K562 (cell line): ENCODE results near the gene ADM5. TPM values are rescaled to one million over a fixed set of nuclear protein-coding genes. Genes with fewer than 3 reads are reported as not detected.

Source experiments
- ARHGAP35 ChIP-seq: fragments of 450-650 bp; IDR thresholded peaks from 2 replicates; pipeline ENCODE4 v1.6.1; 2018; ENCODE audit not compliant: partially characterized antibody
- ARID1B ChIP-seq: fragments of 450-650 bp; IDR thresholded peaks from 2 replicates; pipeline ENCODE4 v1.6.1; 2016; ENCODE audit warnings: antibody characterized with exemption, mild to moderate bottlenecking, inconsistent platforms
- ASH1L ChIP-seq: fragments of 450-650 bp; IDR thresholded peaks from 2 replicates; pipeline ENCODE4 v1.6.1; 2018; ENCODE audit warnings: borderline replicate concordance, mild to moderate bottlenecking, low read depth; ENCODE audit not compliant: partially characterized antibody
- CHD4 ChIP-seq: fragments of 200-600 bp; sonication (generic); IDR thresholded peaks from 3 replicates; pipeline ENCODE4 v1.6.1; 2012; ENCODE audit warnings: low read depth, mild to moderate bottlenecking, mixed read lengths, low read length, inconsistent platforms; ENCODE audit not compliant: insufficient read depth, insufficient replicate concordance, poor library complexity, severe bottlenecking
- CREB3L1 ChIP-seq: fragments of 450-650 bp; IDR thresholded peaks from 2 replicates; pipeline ENCODE4 v1.6.1; 2014; ENCODE audit warnings: low read depth, mild to moderate bottlenecking, moderate library complexity, borderline replicate concordance
- CTCF ChIP-seq, 3 experiments: IDR thresholded peaks in 2 of 3; conservative IDR thresholded peaks in 1 of 3; 2 replicates each; pipeline ENCODE4 v1.5.1; 2011 to 2012; ENCODE audit warnings: low read length in 3 of 3, mild to moderate bottlenecking in 3 of 3, control low read depth in 2 of 3, improper control_type of control experiment in 1 of 3, inconsistent platforms in 1 of 3, low read depth in 1 of 3, mixed read lengths in 1 of 3, moderate library complexity in 1 of 3; ENCODE audit not compliant: insufficient read depth in 2 of 3
- E2F1 ChIP-seq: sonication (generic); formaldehyde crosslinking; IDR thresholded peaks from 2 replicates; pipeline ENCODE4 v1.8.1; 2023; ENCODE audit warnings: mild to moderate bottlenecking, missing genetic modification reagents, moderate library complexity
- ETV1 ChIP-seq: fragments of 450-650 bp; conservative IDR thresholded peaks from 2 replicates; pipeline ENCODE4 v1.6.1; 2016; ENCODE audit warnings: missing genetic modification characterization, control low read depth, low read depth, missing compliant biosample characterization
- HES1 ChIP-seq: fragments of 450-650 bp; IDR thresholded peaks from 2 replicates; pipeline ENCODE4 v1.6.1; 2016; ENCODE audit warnings: low read depth, mild to moderate bottlenecking, moderate library complexity
- HMGXB4 ChIP-seq: sonication (generic); formaldehyde crosslinking; IDR thresholded peaks from 2 replicates; pipeline ENCODE4 v1.8.1; 2023; ENCODE audit warnings: mild to moderate bottlenecking, missing genetic modification reagents
- MAX ChIP-seq: sonication (generic); formaldehyde crosslinking; IDR thresholded peaks from 2 replicates; pipeline ENCODE4 v1.9.0; 2022; ENCODE audit warnings: mild to moderate bottlenecking, missing genetic modification reagents
- PCBP2 ChIP-seq: fragments of 200-400 bp; formaldehyde crosslinking; IDR thresholded peaks from 2 replicates; pipeline ENCODE4 v1.6.1; 2018; ENCODE audit warnings: low read length, low read depth, mild to moderate bottlenecking, moderate library complexity; ENCODE audit not compliant: poor library complexity, severe bottlenecking
- PTRF ChIP-seq: fragments of 450-650 bp; IDR thresholded peaks from 2 replicates; pipeline ENCODE4 v1.6.1; 2016; ENCODE audit warnings: mild to moderate bottlenecking, missing genetic modification characterization, missing compliant biosample characterization
- SMARCA5 ChIP-seq: fragments of 450-650 bp; IDR thresholded peaks from 2 replicates; pipeline ENCODE4 v1.6.1; 2016
- THRA ChIP-seq: fragments of 450-650 bp; IDR thresholded peaks from 2 replicates; pipeline ENCODE4 v1.6.1; 2017; ENCODE audit warnings: mild to moderate bottlenecking, moderate library complexity
- ZNF431 ChIP-seq: sonication (generic); formaldehyde crosslinking; IDR thresholded peaks from 2 replicates; pipeline ENCODE4 v1.8.0; 2022; ENCODE audit warnings: mild to moderate bottlenecking, missing genetic modification reagents
- ZNF695 ChIP-seq: fragments of 450-650 bp; formaldehyde crosslinking; IDR thresholded peaks from 2 replicates; pipeline ENCODE4 v1.4.0; 2020; ENCODE audit warnings: mild to moderate bottlenecking, moderate library complexity
- ZNF76 ChIP-seq: fragments of 250-450 bp; sonication (Bioruptor Pico); IDR thresholded peaks from 2 replicates; pipeline ENCODE4 v1.4.0; 2020; ENCODE audit warnings: mild to moderate bottlenecking, moderate library complexity, borderline replicate concordance
- polyA plus RNA-seq, 8 experiments: library from polyadenylated mRNA; depleted of rRNA in 4 of 8; stranded (reverse) in 5 of 8; unstranded in 3 of 8; fragments of >200 nt; fragmentation: Nextera tagmentation in 2 of 8; fragmentation: Illumina TruSeq in 1 of 8; extraction: Ambion mirVana in 2 of 8; extraction: Trizol in 1 of 8; gene quantifications; 2 replicates each; pipeline versions ENCODE4 v1.2.1 to v1.2.3, GENCODE V29; 2011 to 2014; ENCODE audit warnings: inconsistent platforms in 1 of 8, missing spikeins in 1 of 8
- total RNA-seq, 7 experiments: library from RNA; depleted of rRNA in 6 of 7; stranded (reverse); fragments of >200 nt in 6 of 7; fragmentation: Illumina TruSeq in 2 of 7; extraction: Trizol in 2 of 7; gene quantifications; 2 replicates each; pipeline versions ENCODE4 v1.2.1 to v1.2.3, GENCODE V29; 2011 to 2021; ENCODE audit warnings: low replicate concordance in 1 of 7

ADM5 gene
- total and polyA plus RNA-seq, 9 of the 15 experiments (the other 6 are each of a cell fraction or from before 2014, with no cell fraction given): 0.13 to 8.4 (median 2.0) TPM; not detected in 1

GRCh38 chr19:49710372-49710951 is 21.1 kb downstream of the ADM5 start (continued):
- TF ChIP-seq ZNF431 (CRISPR knock-in tag) (no peak), HES1 (no peak), ARHGAP35 (no peak), ETV1 (no peak), MAX (CRISPR knock-in tag) (peak; percentile 13; the same call in 1 of the 2 replicates), CTCF (IDR thresholded peaks at IDR 0.05 in 2 of 3, conservative IDR thresholded peaks at IDR 0.05 in 1 of 3; ENCODE audit: insufficient read depth in 2 of 3, low read depth in 1 of 3, low read length in 3 of 3) (no peak), ZNF695 (CRISPR knock-in tag) (no peak), SMARCA5 (no peak), ARID1B (peak; percentile 43; the same call in 1 of the 2 replicates), E2F1 (no peak), PTRF (tag) (no peak), PCBP2 (no peak), ZNF76 (CRISPR knock-in tag) (no peak), CHD4 (no peak), HMGXB4 (CRISPR knock-in tag) (no peak), ASH1L (no peak), CREB3L1 (no peak), THRA (no peak)
